Caco-2 (cell line): Measurements from ENCODE around the gene P2RY13. TPM values are rescaled to one million over a fixed set of nuclear protein-coding genes. Genes with fewer than 3 reads are reported as not detected.

Source experiments
- BruUV-seq: library from RNA; stranded (reverse); fragments of 400-500 nt; replicated peaks from 2 replicates; lab custom pipeline; 2021; lab: Mats Ljungman, UMichigan
- CTCF ChIA-PET: fragments of 300-600 bp; sonication (Branson Sonifier 250); formaldehyde crosslinking; loops from one replicate; lab custom pipeline; 2022; ENCODE audit warnings: antibody characterized with exemption; lab: Charles Lee
- POLR2A ChIA-PET: fragments of 300-600 bp; sonication (Branson Sonifier 250); formaldehyde crosslinking; loops from one replicate; lab custom pipeline; 2022; ENCODE audit warnings: antibody characterized with exemption; lab: Charles Lee
- DNase-seq, 2 experiments: peaks; one replicate each; pipeline versions ENCODE4 v3.0.0 to v3.0.0-alpha.2; 2020 to 2022
- H3K27me3 ChIP-seq: replicated peaks from 2 replicates; pipeline ENCODE4 v1.6.0; 2011; ENCODE audit warnings: low read length; ENCODE audit not compliant: control insufficient read depth, insufficient read depth
- H3K36me3 ChIP-seq: 2 replicates; pipeline ENCODE4 v1.5.1; 2011; ENCODE audit warnings: low read length; ENCODE audit not compliant: control insufficient read depth, insufficient read depth
- H3K4me1 ChIP-seq: fragments of 250-450 bp; sonication (Bioruptor Pico); 2 replicates; pipeline ENCODE4 v1.5.1; 2020; ENCODE audit warnings: mild to moderate bottlenecking
- H3K4me3 ChIP-seq: 2 replicates; pipeline ENCODE4 v1.5.1; 2011; ENCODE audit warnings: low read depth, mild to moderate bottlenecking, control low read depth, low read length
- H3K9me3 ChIP-seq: fragments of 250-450 bp; sonication (Bioruptor Pico); 2 replicates; pipeline ENCODE4 v1.5.1; 2020; ENCODE audit warnings: mild to moderate bottlenecking, moderate library complexity
- H3K27ac Mint-ChIP-seq: one replicate; pipeline ENCODE4 v1.8.0; 2022; ENCODE audit warnings: mixed read lengths; ENCODE audit not compliant: unreplicated experiment
- H3K27me3 Mint-ChIP-seq: one replicate; pipeline ENCODE4 v1.8.0; 2022; ENCODE audit warnings: mixed read lengths; ENCODE audit not compliant: insufficient read depth, unreplicated experiment
- H3K36me3 Mint-ChIP-seq: one replicate; pipeline ENCODE4 v1.8.0; 2022; ENCODE audit warnings: mild to moderate bottlenecking, mixed read lengths; ENCODE audit not compliant: insufficient read depth, unreplicated experiment
- H3K4me1 Mint-ChIP-seq: one replicate; pipeline ENCODE4 v1.8.0; 2022; ENCODE audit warnings: low read depth, mixed read lengths; ENCODE audit not compliant: unreplicated experiment
- H3K4me3 Mint-ChIP-seq: one replicate; pipeline ENCODE4 v1.8.0; 2022; ENCODE audit warnings: mild to moderate bottlenecking, moderate library complexity, mixed read lengths; ENCODE audit not compliant: unreplicated experiment
- H3K9me3 Mint-ChIP-seq: one replicate; pipeline ENCODE4 v1.8.0; 2022; ENCODE audit warnings: mixed read lengths; ENCODE audit not compliant: unreplicated experiment
- CTCF ChIP-seq, 2 experiments: fragments of 200-600 bp in 1 of 2; IDR thresholded peaks; 1 replicate in 1 of 2; 2 replicates in 1 of 2; pipeline versions ENCODE4 v1.5.1 to v1.8.0; 2011 to 2022; ENCODE audit warnings: antibody characterized with exemption in 1 of 2, control low read depth in 1 of 2, inconsistent platforms in 1 of 2, low read depth in 1 of 2, low read length in 1 of 2, mild to moderate bottlenecking in 1 of 2, moderate library complexity in 1 of 2; ENCODE audit not compliant: insufficient read depth in 1 of 2, severe bottlenecking in 1 of 2, unreplicated experiment in 1 of 2
- intact Hi-C: fragments of 100-400 bp; cut with micrococcal nuclease; formaldehyde crosslinking; loops from one replicate; pipeline ENCODE4 v1.10.0; 2022; ENCODE audit not compliant: unreplicated experiment
- total RNA-seq: library from RNA; stranded (reverse); gene quantifications from 2 replicates; pipeline ENCODE4 v1.2.3, GENCODE V29; 2022

The P2RY13 gene
- total RNA-seq, 1 experiment from 2014 or later, result not detected

- Mint-ChIP-seq H3K27ac (no peak overlapping the region), H3K9me3 (no peaks in the 10 kb centered on the region), H3K27me3 (no peaks in the 10 kb centered on the region), H3K4me1 (no peaks in the 10 kb centered on the region), H3K36me3 (no peaks in the 10 kb centered on the region), H3K4me3 (no peak overlapping the region)
- Histone ChIP-seq H3K27me3 (no peaks in the 10 kb centered on the region), H3K9me3 (no peaks in the 10 kb centered on the region), H3K36me3 (no peaks in the 10 kb centered on the region), H3K4me1 (peaks cover 5% of the 10 kb centered on the region; the same call in 1 of the 2 replicates), H3K4me3 (no peak overlapping the region)
- POLR2A ChIA-PET, result no interaction called here
- BruUV-seq, result no TSS peak
- intact Hi-C loops, result no loop called here
- no peak for DNase-seq
- TF ChIP-seq CTCF (IDR thresholded peaks at IDR 0.05; ENCODE audit: insufficient read depth in 1 of 2, low read depth in 1 of 2, low read length in 1 of 2, severe bottlenecking in 1 of 2, unreplicated experiment in 1 of 2), result no peak
- CTCF ChIA-PET, result no interaction called here
These were observed 31.9 kb downstream of the P2RY13 start for GRCh38 chr3:151297429-151297828.

GRCh38 chr3:151296226-151296625 is 33.1 kb downstream of the P2RY13 start:
- Mint-ChIP-seq H3K4me3 (no peak overlapping the region), H3K27me3 (no peaks in the 10 kb centered on the region), H3K27ac (peak overlapping the region; percentile 40), H3K4me1 (no peaks in the 10 kb centered on the region), H3K9me3 (no peaks in the 10 kb centered on the region), H3K36me3 (no peaks in the 10 kb centered on the region)
- Histone ChIP-seq H3K36me3 (no peaks in the 10 kb centered on the region), H3K4me3 (no peak overlapping the region), H3K27me3 (no peaks in the 10 kb centered on the region), H3K4me1 (peaks cover 5% of the 10 kb centered on the region; the same call in 1 of the 2 replicates), H3K9me3 (no peaks in the 10 kb centered on the region)
- intact Hi-C loops, result no loop called here
- BruUV-seq, result no TSS peak
- ChIA-PET CTCF (interaction anchor here (0.6 kb wide), 1 partner anchor 404 kb away, joined by 3 read pairs; no protein-coding TSS in a partner anchor), POLR2A (no interaction called here)
- peak in 1 of 2 experiments; percentile 16 for DNase-seq
- TF ChIP-seq CTCF (IDR thresholded peaks at IDR 0.05; ENCODE audit: insufficient read depth in 1 of 2, low read depth in 1 of 2, low read length in 1 of 2, severe bottlenecking in 1 of 2, unreplicated experiment in 1 of 2), result no peak

GRCh38 chr3:151293127-151293526 is 36.2 kb downstream of the P2RY13 start:
- no peak for TF ChIP-seq CTCF (IDR thresholded peaks at IDR 0.05; ENCODE audit: insufficient read depth in 1 of 2, low read depth in 1 of 2, low read length in 1 of 2, severe bottlenecking in 1 of 2, unreplicated experiment in 1 of 2)
- H3K4me1 Mint-ChIP-seq, result no peaks in the 10 kb centered on the region
- Histone ChIP-seq H3K27me3 (no peaks in the 10 kb centered on the region), H3K36me3 (no peaks in the 10 kb centered on the region), H3K9me3 (no peaks in the 10 kb centered on the region), H3K4me3 (no peak overlapping the region), H3K4me1 (peaks cover 5% of the 10 kb centered on the region; the same call in 1 of the 2 replicates)
- intact Hi-C loops, result loop anchor here (5.0 kb wide), 1 partner anchor 544 kb away; no protein-coding TSS in a partner anchor
- no TSS peak for BruUV-seq
- H3K9me3 Mint-ChIP-seq, result no peaks in the 10 kb centered on the region
- H3K36me3 Mint-ChIP-seq, result no peaks in the 10 kb centered on the region
- DNase-seq, result peak in 1 of 2 experiments; percentile 35
- no peaks in the 10 kb centered on the region for H3K27me3 Mint-ChIP-seq
- H3K4me3 Mint-ChIP-seq, result no peak overlapping the region
- ChIA-PET CTCF (interaction anchor here (0.6 to 1.1 kb wide), 2 partner anchors 15 to 1542 kb away, joined by 3 to 7 read pairs; partner anchors contain the start of gene P2RY1), POLR2A (no interaction called here)
- no peak overlapping the region for H3K27ac Mint-ChIP-seq
